ENCODE measurements around the gene SBK3.
"Not testable (repeated sequence)": the region's sequence is repeated elsewhere in the genome, so short reads cannot be mapped to it uniquely, and the experiment has no call there.

Gene SBK3

GRCh38 chr19:55590109-55590508 is 44.8 kb upstream of the SBK3 start:
- no peak for TF ChIP-seq CTCF (IDR thresholded peaks at IDR 0.05)
- Histone ChIP-seq H3K27me3 (peaks cover 0 to 25% of the 10 kb centered on the region in 2 donors), H3K36me3 (peaks cover 0 to 33% (median 8%) of the 10 kb centered on the region in 3 donors), H3K4me1 (peaks cover 0 to 26% (median 16%) of the 10 kb centered on the region in 4 donors), H3K9me3 (no peaks in the 10 kb centered on the region), H3K27ac (no peak overlapping the region), H3K4me3 (no peak overlapping the region)
- intact Hi-C loops (cut with DNase I; ENCODE audit: low total_unique reads): no loop called here
- DNase-seq: no peak

- Histone ChIP-seq H3K27me3 (peaks cover 0 to 25% of the 10 kb centered on the region in 2 donors), H3K9me3 (no peaks in the 10 kb centered on the region), H3K36me3 (peaks cover 0 to 24% (median 6%) of the 10 kb centered on the region in 3 donors), H3K4me1 (peaks cover 0 to 26% (median 16%) of the 10 kb centered on the region in 4 donors), H3K4me3 (no peak overlapping the region), H3K27ac (no peak overlapping the region)
- intact Hi-C loops (cut with DNase I; ENCODE audit: low total_unique reads): no loop called here
- DNase-seq: no peak
- TF ChIP-seq CTCF (IDR thresholded peaks at IDR 0.05): no peak
These were observed 43.4 kb upstream of the SBK3 start for GRCh38 chr19:55588738-55589137.

- Histone ChIP-seq H3K27ac (no peak overlapping the region), H3K27me3 (peaks cover 0 to 25% of the 10 kb centered on the region in 2 donors), H3K9me3 (no peaks in the 10 kb centered on the region), H3K4me3 (peak overlapping the region; percentile 31 to 46), H3K36me3 (peaks cover 0 to 8% (median 0%) of the 10 kb centered on the region in 3 donors), H3K4me1 (peaks cover 0 to 26% (median 16%) of the 10 kb centered on the region in 4 donors)
- intact Hi-C loops (cut with DNase I; ENCODE audit: low total_unique reads): no loop called here
- DNase-seq: peak; percentile 84 to 90
- no peak for TF ChIP-seq CTCF (IDR thresholded peaks at IDR 0.05)
These were observed 41.8 kb upstream of the SBK3 start for GRCh38 chr19:55586976-55587668.

- Histone ChIP-seq H3K27me3 (peaks cover 0 to 20% of the 10 kb centered on the region in 2 donors), H3K36me3 (no peaks in the 10 kb centered on the region), H3K27ac (peak overlapping the region; percentile 6 to 30), H3K4me1 (peaks cover 0 to 35% (median 24%) of the 10 kb centered on the region in 4 donors), H3K9me3 (no peaks in the 10 kb centered on the region), H3K4me3 (peak overlapping the region; percentile 31 to 39)
- intact Hi-C loops (cut with DNase I; ENCODE audit: low total_unique reads): no loop called here
- DNase-seq: peak in 1 of 2 donors; percentile 78
- TF ChIP-seq CTCF (IDR thresholded peaks at IDR 0.05): no peak
These were observed 40.5 kb upstream of the SBK3 start for GRCh38 chr19:55585658-55586339.

- no peak for DNase-seq
- no peak for TF ChIP-seq CTCF (IDR thresholded peaks at IDR 0.05)
- no peak overlapping the region for H3K27ac ChIP-seq
These were observed 39.5 kb upstream of the SBK3 start for GRCh38 chr19:55584871-55585270.

GRCh38 chr19:55583897-55584296 is 38.6 kb upstream of the SBK3 start:
- H3K36me3 ChIP-seq; H3K9me3 ChIP-seq; H3K27ac ChIP-seq; H3K4me3 ChIP-seq; DNase-seq; intact Hi-C loops (cut with DNase I; ENCODE audit: low total_unique reads): not testable (repeated sequence)
- peaks cover 0 to 41% (median 27%) of the 10 kb centered on the region in 4 donors for H3K4me1 ChIP-seq
- H3K27me3 ChIP-seq: peaks cover 0 to 10% of the 10 kb centered on the region in 2 donors

More at GRCh38 chr19:55584871-55585270, 39.5 kb upstream of the SBK3 start:
- H3K36me3 ChIP-seq: no peaks in the 10 kb centered on the region
- no peak overlapping the region for H3K4me3 ChIP-seq
- H3K9me3 ChIP-seq: no peaks in the 10 kb centered on the region
- intact Hi-C loops (cut with DNase I; ENCODE audit: low total_unique reads): no loop called here
- H3K4me1 ChIP-seq: peaks cover 0 to 38% (median 26%) of the 10 kb centered on the region in 4 donors
- H3K27me3 ChIP-seq: peaks cover 0 to 12% of the 10 kb centered on the region in 2 donors

GRCh38 chr19:55582284-55582683 is 36.9 kb upstream of the SBK3 start:
- H3K27ac ChIP-seq; DNase-seq; H3K27me3 ChIP-seq; intact Hi-C loops (cut with DNase I; ENCODE audit: low total_unique reads); H3K4me3 ChIP-seq: not testable (repeated sequence)
- Histone ChIP-seq H3K4me1 (peaks cover 0 to 34% (median 27%) of the 10 kb centered on the region in 4 donors), H3K36me3 (peaks cover 8 to 23% (median 21%) of the 10 kb centered on the region in 3 donors), H3K9me3 (peaks cover 0 to 12% (median 0%) of the 10 kb centered on the region in 3 donors)

Measured in tibial artery (tissue), 4 donors.